K562 (cell line): ENCODE data around the gene ADM2. TPM values are rescaled to one million over a fixed set of nuclear protein-coding genes. Genes with fewer than 3 reads are reported as not detected.

ENCODE experiments used
- CREM ChIP-seq: IDR thresholded peaks from 2 replicates; pipeline ENCODE4 v1.6.1; 2014; ENCODE audit warnings: antibody characterized with exemption, low read depth
- DIDO1 ChIP-seq: fragments of 450-650 bp; IDR thresholded peaks from 2 replicates; pipeline ENCODE4 v1.6.1; 2016; ENCODE audit warnings: low read depth, missing biosample characterization, missing genetic modification characterization
- KLF16 ChIP-seq: IDR thresholded peaks from 2 replicates; pipeline ENCODE4 v1.6.1; 2016; ENCODE audit warnings: antibody characterized with exemption
- MTA2 ChIP-seq: fragments of 450-650 bp; IDR thresholded peaks from 2 replicates; pipeline ENCODE4 v1.6.1; 2016; ENCODE audit warnings: low read depth
- NONO ChIP-seq, 2 experiments: fragments of 200-400 bp in 1 of 2; fragments of 450-650 bp in 1 of 2; formaldehyde crosslinking in 1 of 2; IDR thresholded peaks; 2 replicates each; pipeline ENCODE4 v1.6.1; 2017; ENCODE audit warnings: low read depth in 2 of 2, mild to moderate bottlenecking in 2 of 2, moderate library complexity in 2 of 2, low read length in 1 of 2
- SETDB1 ChIP-seq: IDR thresholded peaks from one replicate; pipeline ENCODE4 v1.6.1; 2012; ENCODE audit warnings: low read length, control low read depth, inconsistent platforms
- ZNF133 ChIP-seq: fragments of 250-450 bp; sonication (Bioruptor Pico); IDR thresholded peaks from 2 replicates; pipeline ENCODE4 v1.4.0; 2020; ENCODE audit warnings: mild to moderate bottlenecking
- ZNF274 ChIP-seq: IDR thresholded peaks from 2 replicates; pipeline ENCODE4 v1.6.1; 2011; ENCODE audit warnings: low read depth, mild to moderate bottlenecking, low read length, moderate library complexity, borderline replicate concordance
- ZNF311 ChIP-seq: fragments of 250-450 bp; sonication (Bioruptor Pico); IDR thresholded peaks from 2 replicates; pipeline ENCODE4 v1.4.0; 2020; ENCODE audit warnings: mild to moderate bottlenecking, moderate library complexity
- ZNF668 ChIP-seq: fragments of 250-450 bp; sonication (Bioruptor Pico); IDR thresholded peaks from 2 replicates; pipeline ENCODE4 v1.8.0; 2022; ENCODE audit warnings: mild to moderate bottlenecking, inconsistent platforms
- ZNF766 ChIP-seq: fragments of 200-800 bp; sonication (Bioruptor generic); conservative IDR thresholded peaks from 2 replicates; pipeline ENCODE4 v1.6.1; 2016; ENCODE audit warnings: missing genetic modification characterization, missing compliant biosample characterization
- polyA plus RNA-seq, 8 experiments: library from polyadenylated mRNA; depleted of rRNA in 4 of 8; stranded (reverse) in 5 of 8; unstranded in 3 of 8; fragments of >200 nt; fragmentation: Nextera tagmentation in 2 of 8; fragmentation: Illumina TruSeq in 1 of 8; extraction: Ambion mirVana in 2 of 8; extraction: Trizol in 1 of 8; gene quantifications; 2 replicates each; pipeline versions ENCODE4 v1.2.1 to v1.2.3, GENCODE V29; 2011 to 2014; ENCODE audit warnings: inconsistent platforms in 1 of 8, missing spikeins in 1 of 8
- total RNA-seq, 7 experiments: library from RNA; depleted of rRNA in 6 of 7; stranded (reverse); fragments of >200 nt in 6 of 7; fragmentation: Illumina TruSeq in 2 of 7; extraction: Trizol in 2 of 7; gene quantifications; 2 replicates each; pipeline versions ENCODE4 v1.2.1 to v1.2.3, GENCODE V29; 2011 to 2021; ENCODE audit warnings: low replicate concordance in 1 of 7
- TF ChIP-seq, protein P1 (sequence below): fragments of 250-450 bp; sonication (Bioruptor Pico); IDR thresholded peaks from 2 replicates; pipeline ENCODE4 v1.8.0; 2021; ENCODE audit warnings: borderline replicate concordance, mild to moderate bottlenecking, moderate library complexity; ENCODE audit not compliant: poor library complexity, severe bottlenecking
- TF ChIP-seq, protein P2 (sequence below): IDR thresholded peaks from 3 replicates; pipeline ENCODE4 v1.6.1; 2011; ENCODE audit warnings: borderline replicate concordance, mild to moderate bottlenecking, moderate library complexity; ENCODE audit not compliant: insufficient read length; ENCODE audit errors: extremely low read depth
- TF ChIP-seq, protein P3 (sequence below), 2 experiments: IDR thresholded peaks in 1 of 2; conservative IDR thresholded peaks in 1 of 2; 2 replicates each; pipeline ENCODE4 v1.6.1; 2016; ENCODE audit warnings: low read depth in 2 of 2, mild to moderate bottlenecking in 1 of 2, missing compliant biosample characterization in 1 of 2, missing genetic modification characterization in 1 of 2, moderate library complexity in 1 of 2
- TF ChIP-seq, protein P4 (sequence below): fragments of 250-450 bp; sonication (Bioruptor Pico); IDR thresholded peaks from 2 replicates; pipeline ENCODE4 v1.4.0; 2020; ENCODE audit warnings: mild to moderate bottlenecking, moderate library complexity, borderline replicate concordance
- TF ChIP-seq, protein P5 (sequence below): sonication (generic); IDR thresholded peaks from 2 replicates; pipeline ENCODE4 v1.6.1; 2016

Gene ADM2
- total and polyA plus RNA-seq, 9 of the 15 experiments (the other 6 are each of a cell fraction or from before 2014, with no cell fraction given): 0.11 to 5.1 (median 0.38) TPM

DNA sequence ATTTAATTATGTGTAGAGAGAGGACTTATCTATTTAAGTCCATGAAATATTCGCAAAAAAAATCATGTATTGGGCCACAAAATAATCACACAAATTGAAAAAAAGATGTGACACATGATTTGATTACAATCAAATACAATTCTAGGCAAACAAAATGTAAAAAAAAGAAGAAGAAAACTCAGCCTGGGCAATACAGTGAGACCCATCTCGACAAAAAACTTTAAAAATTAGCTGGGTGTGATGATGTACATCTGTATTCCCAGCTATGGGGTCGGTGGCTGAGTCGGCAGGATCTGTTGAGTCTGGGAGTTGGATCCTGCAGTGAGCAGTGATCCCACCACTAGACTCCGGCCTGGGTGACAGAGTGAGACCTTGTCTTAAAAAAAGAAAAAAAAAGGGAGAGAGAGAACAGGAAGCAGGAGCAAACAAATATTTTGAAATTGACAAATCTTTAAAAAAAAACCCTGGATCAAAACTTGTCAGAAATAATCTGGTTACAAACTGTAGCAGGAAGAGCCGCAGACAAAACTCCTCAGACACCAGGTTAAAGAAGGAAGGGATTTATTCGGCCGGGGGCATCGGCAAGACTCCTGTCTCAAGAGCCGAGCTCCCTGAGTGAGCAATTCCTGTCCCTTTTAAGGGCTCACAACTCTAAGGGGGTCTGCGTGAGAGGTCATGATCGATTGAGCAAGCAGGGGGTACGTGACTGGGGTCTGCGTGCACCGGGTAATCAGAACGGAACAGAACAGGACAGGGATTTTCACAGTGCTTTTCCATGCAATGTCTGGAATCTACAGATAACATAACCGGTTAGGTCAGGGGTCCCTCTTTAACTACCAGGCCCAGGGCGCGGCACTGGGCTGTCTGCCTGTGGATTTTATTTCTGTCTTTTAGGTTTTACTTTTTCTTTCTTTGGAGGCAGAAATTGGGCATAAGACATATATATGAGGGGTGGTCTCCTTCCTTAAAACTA is 51.8 kb downstream of the ADM2 start (continued):
- TF ChIP-seq DIDO1 (tag): no peak
- TF ChIP-seq, protein P1, sequence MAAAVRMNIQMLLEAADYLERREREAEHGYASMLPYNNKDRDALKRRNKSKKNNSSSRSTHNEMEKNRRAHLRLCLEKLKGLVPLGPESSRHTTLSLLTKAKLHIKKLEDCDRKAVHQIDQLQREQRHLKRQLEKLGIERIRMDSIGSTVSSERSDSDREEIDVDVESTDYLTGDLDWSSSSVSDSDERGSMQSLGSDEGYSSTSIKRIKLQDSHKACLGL (CRISPR knock-in tag): no peak
- TF ChIP-seq ZNF133: no peak
- TF ChIP-seq KLF16: 0 out of 2 replicates have a peak, but pooled peaks have one; percentile 24
- peak; percentile 50; the same call in 1 of the 2 replicates for TF ChIP-seq MTA2
- TF ChIP-seq SETDB1: no peak
- TF ChIP-seq, protein P2, sequence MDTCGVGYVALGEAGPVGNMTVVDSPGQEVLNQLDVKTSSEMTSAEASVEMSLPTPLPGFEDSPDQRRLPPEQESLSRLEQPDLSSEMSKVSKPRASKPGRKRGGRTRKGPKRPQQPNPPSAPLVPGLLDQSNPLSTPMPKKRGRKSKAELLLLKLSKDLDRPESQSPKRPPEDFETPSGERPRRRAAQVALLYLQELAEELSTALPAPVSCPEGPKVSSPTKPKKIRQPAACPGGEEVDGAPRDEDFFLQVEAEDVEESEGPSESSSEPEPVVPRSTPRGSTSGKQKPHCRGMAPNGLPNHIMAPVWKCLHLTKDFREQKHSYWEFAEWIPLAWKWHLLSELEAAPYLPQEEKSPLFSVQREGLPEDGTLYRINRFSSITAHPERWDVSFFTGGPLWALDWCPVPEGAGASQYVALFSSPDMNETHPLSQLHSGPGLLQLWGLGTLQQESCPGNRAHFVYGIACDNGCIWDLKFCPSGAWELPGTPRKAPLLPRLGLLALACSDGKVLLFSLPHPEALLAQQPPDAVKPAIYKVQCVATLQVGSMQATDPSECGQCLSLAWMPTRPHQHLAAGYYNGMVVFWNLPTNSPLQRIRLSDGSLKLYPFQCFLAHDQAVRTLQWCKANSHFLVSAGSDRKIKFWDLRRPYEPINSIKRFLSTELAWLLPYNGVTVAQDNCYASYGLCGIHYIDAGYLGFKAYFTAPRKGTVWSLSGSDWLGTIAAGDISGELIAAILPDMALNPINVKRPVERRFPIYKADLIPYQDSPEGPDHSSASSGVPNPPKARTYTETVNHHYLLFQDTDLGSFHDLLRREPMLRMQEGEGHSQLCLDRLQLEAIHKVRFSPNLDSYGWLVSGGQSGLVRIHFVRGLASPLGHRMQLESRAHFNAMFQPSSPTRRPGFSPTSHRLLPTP: no peak
- TF ChIP-seq CREM: no peak
- TF ChIP-seq, protein P3, sequence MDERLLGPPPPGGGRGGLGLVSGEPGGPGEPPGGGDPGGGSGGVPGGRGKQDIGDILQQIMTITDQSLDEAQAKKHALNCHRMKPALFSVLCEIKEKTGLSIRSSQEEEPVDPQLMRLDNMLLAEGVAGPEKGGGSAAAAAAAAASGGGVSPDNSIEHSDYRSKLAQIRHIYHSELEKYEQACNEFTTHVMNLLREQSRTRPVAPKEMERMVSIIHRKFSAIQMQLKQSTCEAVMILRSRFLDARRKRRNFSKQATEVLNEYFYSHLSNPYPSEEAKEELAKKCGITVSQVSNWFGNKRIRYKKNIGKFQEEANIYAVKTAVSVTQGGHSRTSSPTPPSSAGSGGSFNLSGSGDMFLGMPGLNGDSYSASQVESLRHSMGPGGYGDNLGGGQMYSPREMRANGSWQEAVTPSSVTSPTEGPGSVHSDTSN (CRISPR knock-in tag; IDR thresholded peaks at IDR 0.05; ENCODE audit: low read depth): no peak
- TF ChIP-seq, protein P3 (tag; conservative IDR thresholded peaks at IDR 0.05; ENCODE audit: low read depth): no peak
- TF ChIP-seq, protein P4, sequence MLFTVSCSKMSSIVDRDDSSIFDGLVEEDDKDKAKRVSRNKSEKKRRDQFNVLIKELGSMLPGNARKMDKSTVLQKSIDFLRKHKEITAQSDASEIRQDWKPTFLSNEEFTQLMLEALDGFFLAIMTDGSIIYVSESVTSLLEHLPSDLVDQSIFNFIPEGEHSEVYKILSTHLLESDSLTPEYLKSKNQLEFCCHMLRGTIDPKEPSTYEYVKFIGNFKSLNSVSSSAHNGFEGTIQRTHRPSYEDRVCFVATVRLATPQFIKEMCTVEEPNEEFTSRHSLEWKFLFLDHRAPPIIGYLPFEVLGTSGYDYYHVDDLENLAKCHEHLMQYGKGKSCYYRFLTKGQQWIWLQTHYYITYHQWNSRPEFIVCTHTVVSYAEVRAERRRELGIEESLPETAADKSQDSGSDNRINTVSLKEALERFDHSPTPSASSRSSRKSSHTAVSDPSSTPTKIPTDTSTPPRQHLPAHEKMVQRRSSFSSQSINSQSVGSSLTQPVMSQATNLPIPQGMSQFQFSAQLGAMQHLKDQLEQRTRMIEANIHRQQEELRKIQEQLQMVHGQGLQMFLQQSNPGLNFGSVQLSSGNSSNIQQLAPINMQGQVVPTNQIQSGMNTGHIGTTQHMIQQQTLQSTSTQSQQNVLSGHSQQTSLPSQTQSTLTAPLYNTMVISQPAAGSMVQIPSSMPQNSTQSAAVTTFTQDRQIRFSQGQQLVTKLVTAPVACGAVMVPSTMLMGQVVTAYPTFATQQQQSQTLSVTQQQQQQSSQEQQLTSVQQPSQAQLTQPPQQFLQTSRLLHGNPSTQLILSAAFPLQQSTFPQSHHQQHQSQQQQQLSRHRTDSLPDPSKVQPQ (CRISPR knock-in tag): no peak
- no peak for TF ChIP-seq ZNF274
- no peak for TF ChIP-seq NONO (IDR thresholded peaks at IDR 0.05; ENCODE audit: low read depth in 2 of 2, low read length in 1 of 2)
- TF ChIP-seq ZNF668 (CRISPR knock-in tag): no peak
- TF ChIP-seq ZNF311: no peak
- TF ChIP-seq, protein P5, sequence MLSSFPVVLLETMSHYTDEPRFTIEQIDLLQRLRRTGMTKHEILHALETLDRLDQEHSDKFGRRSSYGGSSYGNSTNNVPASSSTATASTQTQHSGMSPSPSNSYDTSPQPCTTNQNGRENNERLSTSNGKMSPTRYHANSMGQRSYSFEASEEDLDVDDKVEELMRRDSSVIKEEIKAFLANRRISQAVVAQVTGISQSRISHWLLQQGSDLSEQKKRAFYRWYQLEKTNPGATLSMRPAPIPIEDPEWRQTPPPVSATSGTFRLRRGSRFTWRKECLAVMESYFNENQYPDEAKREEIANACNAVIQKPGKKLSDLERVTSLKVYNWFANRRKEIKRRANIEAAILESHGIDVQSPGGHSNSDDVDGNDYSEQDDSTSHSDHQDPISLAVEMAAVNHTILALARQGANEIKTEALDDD: no peak
- TF ChIP-seq ZNF766 (CRISPR knock-in tag): no peak
